ENCODE measurements around the gene PCGF3. TPM values are rescaled to one million over a fixed set of nuclear protein-coding genes. Genes with fewer than 3 reads are reported as not detected.

The PCGF3 gene
- total and polyA plus RNA-seq, 9 of the 15 experiments (the other 6 are each of a cell fraction or from before 2014, with no cell fraction given) = 2.6 to 46.1 (median 20.3) TPM

- 0 out of 2 replicates have a peak, but pooled peaks have one; percentile 27 for TF ChIP-seq MGA (IDR thresholded peaks at IDR 0.05)
Measured at GRCh38 chr4:700587-701264, 4.9 kb upstream of the PCGF3 start (continued).

Data from K562 (cell line).